RWPE1 (cell line): ENCODE data around the gene WDR82.
A peak's percentile ranks its signal among the peaks of the same experiment; 100 is the strongest.

ENCODE experiments used
- CTCF ChIA-PET: fragments of 350-600 bp; sonication (Branson Sonifier 250); formaldehyde crosslinking; extraction: SDS; loops from one replicate; lab custom pipeline; 2021; lab: Yijun Ruan, JAX
- POLR2A ChIA-PET: fragments of 400-600 bp; formaldehyde crosslinking; extraction: SDS; loops from one replicate; lab custom pipeline; 2020; ENCODE audit warnings: antibody characterized with exemption; ENCODE audit not compliant: low non-redundant PET; lab: Yijun Ruan, JAX
- DNase-seq: peaks from one replicate; pipeline ENCODE4 v3.0.0; 2012; ENCODE audit warnings: low spot score
- H3K27ac ChIP-seq: fragments of 450-650 bp; 2 replicates; pipeline ENCODE4 v1.5.1; 2017
- TF ChIP-seq, protein P1 (sequence below): fragments of 450-650 bp; conservative IDR thresholded peaks from 2 replicates; pipeline ENCODE4 v1.5.1; 2017; ENCODE audit warnings: low read depth, mild to moderate bottlenecking

WDR82 gene

DNA sequence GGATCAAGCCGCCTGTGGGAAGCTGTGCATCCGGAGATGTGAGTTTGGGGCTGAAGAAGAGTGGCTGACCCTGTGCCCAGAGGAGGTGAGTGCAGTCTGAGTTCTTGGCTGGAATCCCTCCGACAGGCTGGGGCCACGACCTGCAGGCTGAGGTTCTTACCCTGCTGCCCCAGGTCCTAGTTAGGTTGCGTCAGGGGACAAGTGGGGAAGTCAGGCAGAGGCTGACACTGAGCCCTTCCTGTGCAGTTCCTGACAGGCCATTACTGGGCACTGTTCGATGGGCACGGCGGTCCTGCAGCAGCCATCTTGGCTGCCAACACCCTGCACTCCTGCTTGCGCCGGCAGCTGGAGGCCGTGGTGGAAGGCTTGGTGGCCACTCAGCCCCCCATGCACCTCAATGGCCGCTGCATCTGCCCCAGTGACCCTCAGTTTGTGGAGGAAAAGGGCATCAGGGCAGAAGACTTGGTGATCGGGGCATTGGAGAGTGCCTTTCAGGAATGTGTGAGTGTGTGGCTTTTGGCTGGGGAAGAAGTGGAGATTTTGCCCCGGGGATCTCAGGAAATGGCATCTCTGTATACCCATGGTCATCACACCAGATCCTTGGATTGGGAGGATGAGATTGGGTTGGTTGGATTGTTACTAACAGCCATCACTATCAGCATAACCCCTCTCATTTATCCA lies 31.6 kb downstream of the WDR82 start:
- H3K27ac ChIP-seq = peak overlapping the region; percentile 87
- DNase-seq = no peak
- TF ChIP-seq, protein P1, sequence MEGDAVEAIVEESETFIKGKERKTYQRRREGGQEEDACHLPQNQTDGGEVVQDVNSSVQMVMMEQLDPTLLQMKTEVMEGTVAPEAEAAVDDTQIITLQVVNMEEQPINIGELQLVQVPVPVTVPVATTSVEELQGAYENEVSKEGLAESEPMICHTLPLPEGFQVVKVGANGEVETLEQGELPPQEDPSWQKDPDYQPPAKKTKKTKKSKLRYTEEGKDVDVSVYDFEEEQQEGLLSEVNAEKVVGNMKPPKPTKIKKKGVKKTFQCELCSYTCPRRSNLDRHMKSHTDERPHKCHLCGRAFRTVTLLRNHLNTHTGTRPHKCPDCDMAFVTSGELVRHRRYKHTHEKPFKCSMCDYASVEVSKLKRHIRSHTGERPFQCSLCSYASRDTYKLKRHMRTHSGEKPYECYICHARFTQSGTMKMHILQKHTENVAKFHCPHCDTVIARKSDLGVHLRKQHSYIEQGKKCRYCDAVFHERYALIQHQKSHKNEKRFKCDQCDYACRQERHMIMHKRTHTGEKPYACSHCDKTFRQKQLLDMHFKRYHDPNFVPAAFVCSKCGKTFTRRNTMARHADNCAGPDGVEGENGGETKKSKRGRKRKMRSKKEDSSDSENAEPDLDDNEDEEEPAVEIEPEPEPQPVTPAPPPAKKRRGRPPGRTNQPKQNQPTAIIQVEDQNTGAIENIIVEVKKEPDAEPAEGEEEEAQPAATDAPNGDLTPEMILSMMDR = no peak
- POLR2A ChIA-PET = no interaction called here
- CTCF ChIA-PET = no interaction called here

DNA sequence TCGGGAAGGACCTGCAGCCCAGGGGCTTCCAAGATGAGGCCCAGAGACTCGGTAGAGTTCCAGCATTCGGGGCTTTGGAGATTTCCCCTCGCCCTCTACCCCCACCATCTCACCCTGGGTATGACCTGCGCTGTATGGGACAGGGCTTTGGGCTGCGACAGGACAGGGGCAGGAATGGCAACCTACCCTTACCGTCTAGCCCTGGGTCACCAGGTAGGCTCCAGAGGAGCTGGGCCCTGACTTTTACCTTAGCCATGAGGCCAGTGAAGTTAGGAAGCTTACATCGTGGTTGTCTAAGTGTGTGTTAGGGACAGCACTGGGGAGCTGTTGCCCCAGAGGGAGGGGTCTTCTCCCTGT lies 32.2 kb downstream of the WDR82 start:
- no peak for DNase-seq
- CTCF ChIA-PET = no interaction called here
- POLR2A ChIA-PET = no interaction called here
- TF ChIP-seq, protein P1 = no peak
- H3K27ac ChIP-seq = peak overlapping the region; percentile 87

DNA sequence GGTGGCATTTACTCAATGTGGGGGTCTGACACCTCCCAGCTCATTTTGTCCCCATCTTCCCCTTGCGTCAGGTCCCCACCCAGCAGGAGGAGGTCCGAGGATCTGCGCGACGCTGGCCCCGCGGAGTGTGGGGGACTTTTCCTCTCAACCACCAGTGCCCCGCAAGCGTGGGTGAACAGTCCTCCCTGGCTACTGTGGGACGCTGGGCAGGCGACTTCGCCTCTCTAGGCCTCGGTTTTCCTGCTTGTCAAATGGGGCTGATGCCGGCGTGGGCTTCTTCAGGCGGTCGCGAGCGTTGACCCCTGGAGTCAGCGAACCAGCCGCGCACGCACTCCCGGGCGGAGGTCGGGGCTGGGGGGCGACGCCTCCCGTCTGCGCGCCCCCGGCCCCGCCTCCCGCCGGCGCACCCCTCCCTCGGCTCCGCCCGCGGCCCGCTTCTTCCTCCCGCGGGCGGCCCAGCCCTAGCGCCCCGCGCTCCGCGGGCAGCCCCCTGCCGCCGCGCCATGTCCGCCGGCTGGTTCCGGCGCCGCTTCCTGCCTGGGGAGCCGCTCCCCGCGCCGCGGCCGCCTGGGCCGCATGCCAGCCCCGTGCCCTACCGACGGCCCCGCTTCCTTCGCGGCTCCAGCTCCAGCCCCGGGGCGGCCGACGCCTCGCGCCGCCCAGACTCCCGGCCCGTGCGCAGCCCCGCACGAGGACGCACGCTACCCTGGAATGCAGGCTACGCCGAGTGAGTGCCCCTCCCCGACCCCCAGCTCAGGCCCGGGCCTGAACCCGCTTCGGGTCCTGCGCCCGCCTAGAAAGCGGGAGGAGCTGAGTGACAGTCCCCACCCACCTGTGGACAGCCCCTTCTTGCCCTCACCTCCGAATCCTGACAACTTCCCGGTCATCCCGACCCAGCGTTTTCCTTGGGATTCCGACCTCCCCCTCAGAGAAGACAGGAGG lies 32.9 kb downstream of the WDR82 start, which contains the start of gene PPM1M:
PPM1M (plus strand) TSS at position 438 of the 942 bp plus-strand sequence; CDS start at position 504, 66 bp downstream.
- POLR2A ChIA-PET = no interaction called here
- CTCF ChIA-PET = no interaction called here
- TF ChIP-seq, protein P1 = no peak

DNA sequence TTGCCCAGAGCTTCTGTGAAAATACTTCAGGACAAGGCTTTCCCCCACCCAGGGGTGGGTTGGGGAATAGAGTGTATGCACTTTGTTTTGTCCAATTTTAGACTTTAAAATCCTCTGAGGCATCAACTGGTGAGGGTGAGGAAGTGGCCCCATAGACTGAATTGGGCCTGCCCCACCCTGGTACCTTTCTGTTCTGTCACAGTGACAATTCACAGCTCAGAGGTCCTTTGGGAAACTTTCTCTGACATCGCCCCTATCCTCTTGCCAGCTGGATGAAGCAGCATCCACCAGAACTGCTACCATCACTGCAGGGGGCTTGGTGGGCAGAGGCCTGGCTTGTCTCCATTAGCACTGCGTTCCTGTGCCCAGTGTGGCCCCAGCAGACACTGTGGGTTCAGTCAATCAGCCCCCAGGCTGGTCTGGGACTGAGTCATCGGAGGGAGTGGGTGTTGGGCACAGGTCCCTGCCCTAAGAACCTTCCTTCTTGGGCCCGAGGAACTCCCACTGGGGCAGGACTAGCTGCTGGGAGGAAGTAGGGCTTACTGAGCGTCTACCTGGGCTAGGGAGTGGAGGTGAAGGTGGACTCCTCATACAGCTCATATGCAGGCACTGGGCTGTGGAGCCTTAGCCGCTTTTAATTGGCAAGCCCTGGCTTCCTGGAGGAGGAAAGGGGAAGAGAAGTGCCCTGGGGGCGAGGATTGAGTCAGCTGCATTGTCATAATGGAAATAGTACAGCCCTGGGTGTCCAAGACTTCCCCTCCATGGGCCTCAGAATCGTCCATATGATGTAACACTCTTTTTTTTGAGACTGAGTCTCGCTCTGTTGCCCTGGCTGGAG lies 34.4 kb downstream of the WDR82 start:
- TF ChIP-seq, protein P1 = no peak
- peak overlapping the region; percentile 87 for H3K27ac ChIP-seq
- peak; percentile 54 for DNase-seq
- ChIA-PET CTCF (no interaction called here), POLR2A (interaction anchor here (0.7 kb wide), 1 partner anchor 9 kb away, joined by 3 read pairs; no protein-coding TSS in a partner anchor)

More for the DNA sequence above, 32.9 kb downstream of the WDR82 start, which contains the start of gene PPM1M:
- H3K27ac ChIP-seq = peak within 1 kb of the TSS; percentile 87
- peak; percentile 39 for DNase-seq

DNA sequence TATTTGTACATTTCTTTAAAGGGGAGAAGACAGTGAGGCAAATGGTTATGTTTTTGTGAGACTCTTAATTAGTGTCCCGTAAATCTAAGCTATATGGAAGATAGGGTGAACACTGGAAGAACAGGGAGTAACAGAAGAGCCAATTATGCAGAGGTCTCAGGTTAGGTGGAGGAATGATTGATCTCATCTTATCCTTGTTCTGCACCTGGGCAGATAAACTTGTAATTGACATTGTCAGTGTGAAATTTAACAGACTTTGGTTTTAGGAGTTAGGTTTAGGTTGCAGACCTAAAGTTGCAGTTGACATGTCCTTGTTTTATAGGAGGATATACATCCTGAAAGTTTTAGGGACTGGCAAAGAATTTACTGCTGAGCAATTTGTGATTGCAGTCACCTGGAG lies 36.4 kb downstream of the WDR82 start:
- TF ChIP-seq, protein P1 = no peak
- no peak for DNase-seq
- H3K27ac ChIP-seq = no peak overlapping the region
- CTCF ChIA-PET = no interaction called here
- POLR2A ChIA-PET = no interaction called here

DNA sequence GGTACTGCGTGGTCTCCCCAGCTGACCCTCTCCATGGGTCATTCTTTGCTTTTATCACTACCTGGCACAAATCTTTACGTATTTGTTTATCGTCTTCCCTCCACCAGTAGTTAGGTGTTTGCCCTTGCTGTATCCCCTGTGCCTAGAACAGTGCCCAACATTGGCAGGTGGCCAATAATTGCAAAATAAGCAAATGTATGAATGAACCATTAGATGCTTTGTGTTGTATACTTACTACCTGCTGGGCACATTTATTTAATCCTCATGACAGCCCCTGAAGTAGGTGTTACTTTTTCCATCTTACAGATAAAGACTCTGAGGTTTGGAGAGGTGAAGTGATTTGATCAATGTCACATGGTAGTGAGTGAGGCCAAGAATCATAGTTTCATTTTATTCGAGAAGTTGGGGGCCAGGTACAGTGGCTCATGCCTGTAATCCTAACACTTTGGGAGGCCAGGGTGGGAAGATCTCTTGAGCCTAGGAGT lies 37.5 kb downstream of the WDR82 start:
- H3K27ac ChIP-seq = peak overlapping the region; percentile 95
- ChIA-PET CTCF (no interaction called here), POLR2A (interaction anchor here (0.5 kb wide), 1 partner anchor 35 kb away, joined by 4 read pairs; no protein-coding TSS in a partner anchor)
- TF ChIP-seq, protein P1 = no peak
- no peak for DNase-seq
